ENCODE measurements around the gene ZRSR2.

ZRSR2 gene

DNA sequence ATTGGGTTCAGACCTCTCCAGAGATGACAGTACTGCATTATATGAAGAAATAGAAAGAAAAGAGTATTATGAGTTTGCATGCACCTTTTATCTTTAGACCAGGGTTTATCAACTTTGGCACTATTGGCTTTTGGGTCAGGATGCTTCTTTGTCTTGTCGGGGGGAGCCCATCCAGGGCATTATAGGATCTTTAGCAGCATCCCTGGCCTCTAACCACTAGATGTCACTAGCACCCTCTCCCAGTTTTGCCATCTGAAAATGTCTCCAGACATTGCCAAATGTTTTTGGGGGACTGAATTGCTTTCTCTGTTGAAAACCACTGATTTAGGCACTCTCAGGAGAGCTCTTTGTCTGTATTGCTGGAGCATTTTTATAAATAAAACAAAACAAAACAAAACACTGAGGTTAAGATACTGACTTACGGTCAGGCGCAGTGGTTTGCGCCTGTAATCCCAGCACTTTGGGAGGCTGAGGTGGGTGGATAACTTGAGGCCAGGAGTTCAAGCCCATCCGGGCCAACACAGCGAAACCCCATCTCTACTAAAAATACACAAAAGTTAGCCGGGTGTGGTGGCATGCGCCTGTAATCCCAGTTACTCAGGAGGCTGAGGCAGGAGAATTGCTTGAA lies 28.6 kb upstream of the ZRSR2 start:
- TF ChIP-seq ELF4 (IDR thresholded peaks at IDR 0.05) (no peak), ZNF384 (IDR thresholded peaks at IDR 0.05) (no peak), FOXK2 (IDR thresholded peaks at IDR 0.05) (no peak), CTBP1 (IDR thresholded peaks at IDR 0.05; ENCODE audit: borderline replicate concordance) (no peak), FOXM1 (IDR thresholded peaks at IDR 0.05; ENCODE audit: borderline replicate concordance) (no peak), SUZ12 (IDR thresholded peaks at IDR 0.05) (no peak), BHLHE40 (IDR thresholded peaks at IDR 0.05; ENCODE audit: borderline replicate concordance) (no peak), LEF1 (IDR thresholded peaks at IDR 0.05; ENCODE audit: borderline replicate concordance) (no peak), NFRKB (IDR thresholded peaks at IDR 0.05) (no peak), FOXA1 (IDR thresholded peaks at IDR 0.05) (no peak), L3MBTL2 (conservative IDR thresholded peaks at IDR 0.05) (no peak), PKNOX1 (IDR thresholded peaks at IDR 0.05) (no peak), HDGF (IDR thresholded peaks at IDR 0.05; ENCODE audit: borderline replicate concordance) (no peak), SP1 (IDR thresholded peaks at IDR 0.05) (no peak), TARDBP (IDR thresholded peaks at IDR 0.05) (no peak), ARNT (IDR thresholded peaks at IDR 0.05) (no peak)
- DNase-seq (ENCODE audit: extremely low spot score), result peak; percentile 43
- ChIA-PET POLR2A (no interaction called here), CTCF (no interaction called here)

- DNase-seq (ENCODE audit: extremely low spot score), result no peak
- POLR2A ChIA-PET, result no interaction called here
- no peak for TF ChIP-seq HDGF (IDR thresholded peaks at IDR 0.05; ENCODE audit: borderline replicate concordance)
- TF ChIP-seq ARNT (IDR thresholded peaks at IDR 0.05), result no peak
- no peak for TF ChIP-seq FOXM1 (IDR thresholded peaks at IDR 0.05; ENCODE audit: borderline replicate concordance)
- TF ChIP-seq TARDBP (IDR thresholded peaks at IDR 0.05), result no peak
- no peak for TF ChIP-seq ZNF384 (IDR thresholded peaks at IDR 0.05)
- TF ChIP-seq ELF4 (IDR thresholded peaks at IDR 0.05), result no peak
- TF ChIP-seq PKNOX1 (IDR thresholded peaks at IDR 0.05), result no peak
- TF ChIP-seq SUZ12 (IDR thresholded peaks at IDR 0.05), result no peak
- no peak for TF ChIP-seq SP1 (IDR thresholded peaks at IDR 0.05)
- TF ChIP-seq FOXA1 (IDR thresholded peaks at IDR 0.05), result no peak
- TF ChIP-seq L3MBTL2 (conservative IDR thresholded peaks at IDR 0.05), result no peak
- TF ChIP-seq NFRKB (IDR thresholded peaks at IDR 0.05), result no peak
- no peak for TF ChIP-seq BHLHE40 (IDR thresholded peaks at IDR 0.05; ENCODE audit: borderline replicate concordance)
- no peak for TF ChIP-seq FOXK2 (IDR thresholded peaks at IDR 0.05)
- TF ChIP-seq LEF1 (IDR thresholded peaks at IDR 0.05; ENCODE audit: borderline replicate concordance), result no peak
- TF ChIP-seq CTBP1 (IDR thresholded peaks at IDR 0.05; ENCODE audit: borderline replicate concordance), result no peak
- CTCF ChIA-PET, result no interaction called here
These were observed 20.9 kb upstream of the ZRSR2 start for GRCh38 chrX:15769300-15769954.

GRCh38 chrX:15781961-15782699 lies 8.2 kb upstream of the ZRSR2 start:
- DNase-seq (ENCODE audit: extremely low spot score), result no peak
- TF ChIP-seq BHLHE40 (IDR thresholded peaks at IDR 0.05; ENCODE audit: borderline replicate concordance) (no peak), HDGF (IDR thresholded peaks at IDR 0.05; ENCODE audit: borderline replicate concordance) (no peak), SUZ12 (IDR thresholded peaks at IDR 0.05) (no peak), L3MBTL2 (conservative IDR thresholded peaks at IDR 0.05) (no peak), TARDBP (IDR thresholded peaks at IDR 0.05) (no peak), LEF1 (IDR thresholded peaks at IDR 0.05; ENCODE audit: borderline replicate concordance) (no peak), ZNF384 (IDR thresholded peaks at IDR 0.05) (no peak), FOXM1 (IDR thresholded peaks at IDR 0.05; ENCODE audit: borderline replicate concordance) (no peak), ELF4 (IDR thresholded peaks at IDR 0.05) (no peak)
- POLR2A ChIA-PET, result no interaction called here
- CTCF ChIA-PET, result interaction anchor here (0.8 kb wide), 1 partner anchor 42 kb away, joined by 5 read pairs; no protein-coding TSS in a partner anchor

GRCh38 chrX:15785176-15785750 lies 5.0 kb upstream of the ZRSR2 start:
- TF ChIP-seq FOXK2 (IDR thresholded peaks at IDR 0.05) (no peak), TARDBP (IDR thresholded peaks at IDR 0.05) (no peak), BHLHE40 (IDR thresholded peaks at IDR 0.05; ENCODE audit: borderline replicate concordance) (no peak), L3MBTL2 (conservative IDR thresholded peaks at IDR 0.05) (no peak), SP1 (IDR thresholded peaks at IDR 0.05) (no peak), HDGF (IDR thresholded peaks at IDR 0.05; ENCODE audit: borderline replicate concordance) (no peak), ZNF384 (IDR thresholded peaks at IDR 0.05) (no peak), FOXA1 (IDR thresholded peaks at IDR 0.05) (no peak), PKNOX1 (IDR thresholded peaks at IDR 0.05) (no peak), SUZ12 (IDR thresholded peaks at IDR 0.05) (no peak), LEF1 (IDR thresholded peaks at IDR 0.05; ENCODE audit: borderline replicate concordance) (no peak), ELF4 (IDR thresholded peaks at IDR 0.05) (no peak), CTBP1 (IDR thresholded peaks at IDR 0.05; ENCODE audit: borderline replicate concordance) (no peak), ARNT (IDR thresholded peaks at IDR 0.05) (no peak), NFRKB (IDR thresholded peaks at IDR 0.05) (no peak), FOXM1 (IDR thresholded peaks at IDR 0.05; ENCODE audit: borderline replicate concordance) (no peak)
- DNase-seq (ENCODE audit: extremely low spot score), result no peak
- ChIA-PET CTCF (no interaction called here), POLR2A (no interaction called here)

- DNase-seq (ENCODE audit: extremely low spot score), result no peak
- POLR2A ChIA-PET, result no interaction called here
- TF ChIP-seq FOXA1 (IDR thresholded peaks at IDR 0.05) (no peak), BHLHE40 (IDR thresholded peaks at IDR 0.05; ENCODE audit: borderline replicate concordance) (no peak), HDGF (IDR thresholded peaks at IDR 0.05; ENCODE audit: borderline replicate concordance) (no peak), FOXK2 (IDR thresholded peaks at IDR 0.05) (no peak), ARNT (IDR thresholded peaks at IDR 0.05) (no peak), PKNOX1 (IDR thresholded peaks at IDR 0.05) (no peak), LEF1 (IDR thresholded peaks at IDR 0.05; ENCODE audit: borderline replicate concordance) (no peak), CTBP1 (IDR thresholded peaks at IDR 0.05; ENCODE audit: borderline replicate concordance) (no peak), ELF4 (IDR thresholded peaks at IDR 0.05) (no peak), TARDBP (IDR thresholded peaks at IDR 0.05) (no peak), FOXM1 (IDR thresholded peaks at IDR 0.05; ENCODE audit: borderline replicate concordance) (no peak), SUZ12 (IDR thresholded peaks at IDR 0.05) (no peak), SP1 (IDR thresholded peaks at IDR 0.05) (no peak), NFRKB (IDR thresholded peaks at IDR 0.05) (no peak), L3MBTL2 (conservative IDR thresholded peaks at IDR 0.05) (no peak), ZNF384 (IDR thresholded peaks at IDR 0.05) (no peak)
- CTCF ChIA-PET, result no interaction called here
These were observed 3.4 kb upstream of the ZRSR2 start for GRCh38 chrX:15786915-15787314.
